ENCODE measurements around the gene TRPM8.

- TF ChIP-seq, protein P1, sequence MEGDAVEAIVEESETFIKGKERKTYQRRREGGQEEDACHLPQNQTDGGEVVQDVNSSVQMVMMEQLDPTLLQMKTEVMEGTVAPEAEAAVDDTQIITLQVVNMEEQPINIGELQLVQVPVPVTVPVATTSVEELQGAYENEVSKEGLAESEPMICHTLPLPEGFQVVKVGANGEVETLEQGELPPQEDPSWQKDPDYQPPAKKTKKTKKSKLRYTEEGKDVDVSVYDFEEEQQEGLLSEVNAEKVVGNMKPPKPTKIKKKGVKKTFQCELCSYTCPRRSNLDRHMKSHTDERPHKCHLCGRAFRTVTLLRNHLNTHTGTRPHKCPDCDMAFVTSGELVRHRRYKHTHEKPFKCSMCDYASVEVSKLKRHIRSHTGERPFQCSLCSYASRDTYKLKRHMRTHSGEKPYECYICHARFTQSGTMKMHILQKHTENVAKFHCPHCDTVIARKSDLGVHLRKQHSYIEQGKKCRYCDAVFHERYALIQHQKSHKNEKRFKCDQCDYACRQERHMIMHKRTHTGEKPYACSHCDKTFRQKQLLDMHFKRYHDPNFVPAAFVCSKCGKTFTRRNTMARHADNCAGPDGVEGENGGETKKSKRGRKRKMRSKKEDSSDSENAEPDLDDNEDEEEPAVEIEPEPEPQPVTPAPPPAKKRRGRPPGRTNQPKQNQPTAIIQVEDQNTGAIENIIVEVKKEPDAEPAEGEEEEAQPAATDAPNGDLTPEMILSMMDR (IDR thresholded peaks at IDR 0.05), result no peak
- no peak for TF ChIP-seq POLR2AphosphoS5 (IDR thresholded peaks at IDR 0.05; ENCODE audit: low read depth, low read length)
Observed at GRCh38 chr2:233968556-233968955, 51.4 kb downstream of the TRPM8 start.

Data from Panc1 (cell line).